Activated CD4-positive, alpha-beta T cell treated with anti-CD3 and anti-CD28 coated beads, Interleukin-2, amount 10 ng/mL, durations not matched to agents 24 days and 14 days (primary cell): Measurements from ENCODE around the gene CCR5. TPM values are rescaled to one million over a fixed set of nuclear protein-coding genes. Genes with fewer than 3 reads are reported as not detected.
"Not testable (repeated sequence)": the region's sequence is repeated elsewhere in the genome, so short reads cannot be mapped to it uniquely, and the experiment has no call there.

ENCODE experiments used
- DNase-seq: peaks from one replicate; pipeline ENCODE4 v3.0.0; 2022
- H3K27ac Mint-ChIP-seq: one replicate; pipeline ENCODE4 v1.8.0; 2022; ENCODE audit warnings: mild to moderate bottlenecking, mixed read lengths
- H3K27me3 Mint-ChIP-seq: one replicate; pipeline ENCODE4 v1.8.0; 2022; ENCODE audit warnings: mixed read lengths
- H3K36me3 Mint-ChIP-seq: one replicate; pipeline ENCODE4 v1.8.0; 2022; ENCODE audit warnings: low read depth, mild to moderate bottlenecking, mixed read lengths
- H3K4me1 Mint-ChIP-seq: one replicate; pipeline ENCODE4 v1.8.0; 2021; ENCODE audit warnings: mixed read lengths
- H3K4me3 Mint-ChIP-seq: one replicate; pipeline ENCODE4 v1.8.0; 2022; ENCODE audit warnings: mild to moderate bottlenecking, moderate library complexity, mixed read lengths
- H3K9me3 Mint-ChIP-seq: one replicate; pipeline ENCODE4 v1.8.0; 2021; ENCODE audit warnings: mixed read lengths
- intact Hi-C: fragments of 100-400 bp; cut with micrococcal nuclease; formaldehyde crosslinking; loops from one replicate; pipeline ENCODE4 v1.15.1; 2023
- total RNA-seq: library from RNA; stranded (reverse); gene quantifications from 2 replicates; pipeline ENCODE4 v1.2.3, GENCODE V29; 2022

Gene CCR5
- total RNA-seq, 1 donor from 2014 or later, result 2.3 TPM

- peaks cover 14% of the 10 kb centered on the region for H3K27me3 Mint-ChIP-seq
- H3K9me3 Mint-ChIP-seq, result peaks cover 3% of the 10 kb centered on the region
- intact Hi-C loops, result no loop called here
- peaks cover 4% of the 10 kb centered on the region for H3K36me3 Mint-ChIP-seq
- H3K4me3 Mint-ChIP-seq, result no peak overlapping the region
- no peak overlapping the region for H3K27ac Mint-ChIP-seq
- peaks cover 40% of the 10 kb centered on the region for H3K4me1 Mint-ChIP-seq
- no peak for DNase-seq
Observed at GRCh38 chr3:46381625-46382024, 10.9 kb downstream of the CCR5 start.

GRCh38 chr3:46383211-46383950, 12.6 kb downstream of the CCR5 start:
- Mint-ChIP-seq H3K4me1 (peaks cover 37% of the 10 kb centered on the region), H3K4me3 (no peak overlapping the region), H3K36me3 (peaks cover 4% of the 10 kb centered on the region), H3K27ac (no peak overlapping the region), H3K9me3 (peaks cover 3% of the 10 kb centered on the region), H3K27me3 (peaks cover 6% of the 10 kb centered on the region)
- DNase-seq, result no peak
- intact Hi-C loops, result no loop called here

- no peak overlapping the region for H3K4me3 Mint-ChIP-seq
- peaks cover 37% of the 10 kb centered on the region for H3K4me1 Mint-ChIP-seq
- H3K36me3 Mint-ChIP-seq, result peaks cover 4% of the 10 kb centered on the region
- H3K27me3 Mint-ChIP-seq, result peaks cover 6% of the 10 kb centered on the region
- DNase-seq, result no peak
- intact Hi-C loops, result no loop called here
- no peak overlapping the region for H3K27ac Mint-ChIP-seq
- H3K9me3 Mint-ChIP-seq, result peaks cover 3% of the 10 kb centered on the region
Observed at GRCh38 chr3:46383951-46384330, 13.2 kb downstream of the CCR5 start.

GRCh38 chr3:46386205-46386604, 15.5 kb downstream of the CCR5 start:
- intact Hi-C loops, result no loop called here
- no peak for DNase-seq
- H3K4me3 Mint-ChIP-seq, result peak overlapping the region; percentile 45

GRCh38 chr3:46388847-46389246, 18.1 kb downstream of the CCR5 start:
- DNase-seq, H3K9me3 Mint-ChIP-seq, H3K4me3 Mint-ChIP-seq, H3K27me3 Mint-ChIP-seq, H3K27ac Mint-ChIP-seq, intact Hi-C loops, H3K36me3 Mint-ChIP-seq: not testable (repeated sequence)
- H3K4me1 Mint-ChIP-seq, result peaks cover 17% of the 10 kb centered on the region

More at GRCh38 chr3:46386205-46386604, 15.5 kb downstream of the CCR5 start:
- H3K4me1 Mint-ChIP-seq, result peaks cover 26% of the 10 kb centered on the region
- peaks cover 2% of the 10 kb centered on the region for H3K36me3 Mint-ChIP-seq
- peak overlapping the region; percentile 17 for H3K27ac Mint-ChIP-seq
- peaks cover 3% of the 10 kb centered on the region for H3K9me3 Mint-ChIP-seq
- peaks cover 4% of the 10 kb centered on the region for H3K27me3 Mint-ChIP-seq

- Mint-ChIP-seq H3K4me1 (peaks cover 15% of the 10 kb centered on the region), H3K36me3 (peaks cover 2% of the 10 kb centered on the region), H3K9me3 (peaks cover 3% of the 10 kb centered on the region), H3K4me3 (no peak overlapping the region), H3K27ac (no peak overlapping the region), H3K27me3 (peaks cover 11% of the 10 kb centered on the region)
- DNase-seq, result no peak
- intact Hi-C loops, result no loop called here
Observed at GRCh38 chr3:46389306-46389705, 18.6 kb downstream of the CCR5 start.

- H3K4me1 Mint-ChIP-seq, result peaks cover 13% of the 10 kb centered on the region
- DNase-seq, H3K27ac Mint-ChIP-seq, H3K9me3 Mint-ChIP-seq, intact Hi-C loops, H3K4me3 Mint-ChIP-seq, H3K36me3 Mint-ChIP-seq: not testable (repeated sequence)
- H3K27me3 Mint-ChIP-seq, result peaks cover 17% of the 10 kb centered on the region
Observed at GRCh38 chr3:46391526-46391925, 20.8 kb downstream of the CCR5 start.

GRCh38 chr3:46393011-46393410, 22.3 kb downstream of the CCR5 start:
- Mint-ChIP-seq H3K27ac (no peak overlapping the region), H3K4me3 (no peak overlapping the region), H3K9me3 (no peaks in the 10 kb centered on the region), H3K27me3 (peaks cover 17% of the 10 kb centered on the region), H3K36me3 (no peaks in the 10 kb centered on the region), H3K4me1 (peaks cover 18% of the 10 kb centered on the region)
- intact Hi-C loops, result no loop called here
- no peak for DNase-seq

- no peak overlapping the region for H3K4me3 Mint-ChIP-seq
- peaks cover 17% of the 10 kb centered on the region for H3K27me3 Mint-ChIP-seq
- H3K4me1 Mint-ChIP-seq, result peaks cover 18% of the 10 kb centered on the region
- DNase-seq, result no peak
- no peak overlapping the region for H3K27ac Mint-ChIP-seq
- intact Hi-C loops, result no loop called here
- no peaks in the 10 kb centered on the region for H3K9me3 Mint-ChIP-seq
- no peaks in the 10 kb centered on the region for H3K36me3 Mint-ChIP-seq
Observed at GRCh38 chr3:46393554-46394434, 23.0 kb downstream of the CCR5 start.

GRCh38 chr3:46395210-46395661, 24.5 kb downstream of the CCR5 start:
- H3K4me1 Mint-ChIP-seq, result peaks cover 18% of the 10 kb centered on the region
- H3K36me3 Mint-ChIP-seq, result no peaks in the 10 kb centered on the region
- peaks cover 17% of the 10 kb centered on the region for H3K27me3 Mint-ChIP-seq
- H3K4me3 Mint-ChIP-seq, result no peak overlapping the region
- no peak overlapping the region for H3K27ac Mint-ChIP-seq
- no peak for DNase-seq
- no peaks in the 10 kb centered on the region for H3K9me3 Mint-ChIP-seq
- intact Hi-C loops, result no loop called here

GRCh38 chr3:46395766-46396530, 25.2 kb downstream of the CCR5 start:
- no peaks in the 10 kb centered on the region for H3K36me3 Mint-ChIP-seq
- no peak for DNase-seq

GRCh38 chr3:46397111-46397510, 26.4 kb downstream of the CCR5 start:
- no peak overlapping the region for H3K4me3 Mint-ChIP-seq
- H3K9me3 Mint-ChIP-seq, result no peaks in the 10 kb centered on the region
- intact Hi-C loops, result no loop called here
- DNase-seq, result no peak
- no peaks in the 10 kb centered on the region for H3K36me3 Mint-ChIP-seq
- H3K27ac Mint-ChIP-seq, result no peak overlapping the region
- H3K4me1 Mint-ChIP-seq, result peaks cover 18% of the 10 kb centered on the region
- H3K27me3 Mint-ChIP-seq, result peaks cover 17% of the 10 kb centered on the region

More at GRCh38 chr3:46395766-46396530, 25.2 kb downstream of the CCR5 start:
- H3K27ac Mint-ChIP-seq, result no peak overlapping the region
- no peak overlapping the region for H3K4me3 Mint-ChIP-seq
- H3K27me3 Mint-ChIP-seq, result peaks cover 17% of the 10 kb centered on the region
- intact Hi-C loops, result no loop called here
- H3K4me1 Mint-ChIP-seq, result peaks cover 18% of the 10 kb centered on the region
- no peaks in the 10 kb centered on the region for H3K9me3 Mint-ChIP-seq

GRCh38 chr3:46398186-46398955, 27.6 kb downstream of the CCR5 start:
- Mint-ChIP-seq H3K4me1 (peaks cover 18% of the 10 kb centered on the region), H3K9me3 (no peaks in the 10 kb centered on the region), H3K36me3 (no peaks in the 10 kb centered on the region), H3K4me3 (no peak overlapping the region), H3K27ac (no peak overlapping the region), H3K27me3 (peaks cover 18% of the 10 kb centered on the region)
- intact Hi-C loops, result no loop called here
- no peak for DNase-seq
